ENCODE measurements around the gene COQ2.

The COQ2 gene

GRCh38 chr4:83266689-83267088, 17.9 kb downstream of the COQ2 start:
- Mint-ChIP-seq H3K27ac (no peak overlapping the region), H3K4me1 (no peaks in the 10 kb centered on the region), H3K9me3 (no peaks in the 10 kb centered on the region), H3K36me3 (peaks cover 4% of the 10 kb centered on the region), H3K27me3 (no peaks in the 10 kb centered on the region), H3K4me3 (no peak overlapping the region)

GRCh38 chr4:83263106-83263505, 21.5 kb downstream of the COQ2 start:
- Mint-ChIP-seq H3K36me3 (peaks cover 5% of the 10 kb centered on the region), H3K27ac (no peak overlapping the region), H3K27me3 (no peaks in the 10 kb centered on the region), H3K4me3 (no peak overlapping the region), H3K4me1 (peaks cover 13% of the 10 kb centered on the region), H3K9me3 (no peaks in the 10 kb centered on the region)

DNA sequence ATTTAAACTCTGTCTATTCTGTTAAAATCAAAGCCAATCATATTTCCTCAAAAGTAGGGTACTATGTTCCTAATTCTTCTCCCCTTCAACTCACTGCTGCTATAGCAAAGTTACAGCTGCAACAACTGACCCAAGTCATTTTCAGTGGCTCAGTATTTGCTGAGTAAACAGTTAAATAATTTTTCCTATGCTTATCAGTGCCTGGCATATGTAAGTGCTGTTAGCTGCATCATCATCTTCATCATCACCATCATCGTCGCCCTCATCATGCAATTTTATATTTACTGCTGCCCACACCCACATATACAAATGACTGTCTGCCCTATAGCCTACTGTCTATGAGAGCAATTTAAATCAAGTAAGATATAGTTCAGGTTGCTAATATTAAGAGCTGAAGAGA, 21.9 kb downstream of the COQ2 start:
- Mint-ChIP-seq H3K36me3 (peaks cover 6% of the 10 kb centered on the region), H3K4me1 (peaks cover 13% of the 10 kb centered on the region), H3K9me3 (no peaks in the 10 kb centered on the region), H3K4me3 (no peak overlapping the region), H3K27me3 (no peaks in the 10 kb centered on the region), H3K27ac (peak overlapping the region; percentile 14)

DNA sequence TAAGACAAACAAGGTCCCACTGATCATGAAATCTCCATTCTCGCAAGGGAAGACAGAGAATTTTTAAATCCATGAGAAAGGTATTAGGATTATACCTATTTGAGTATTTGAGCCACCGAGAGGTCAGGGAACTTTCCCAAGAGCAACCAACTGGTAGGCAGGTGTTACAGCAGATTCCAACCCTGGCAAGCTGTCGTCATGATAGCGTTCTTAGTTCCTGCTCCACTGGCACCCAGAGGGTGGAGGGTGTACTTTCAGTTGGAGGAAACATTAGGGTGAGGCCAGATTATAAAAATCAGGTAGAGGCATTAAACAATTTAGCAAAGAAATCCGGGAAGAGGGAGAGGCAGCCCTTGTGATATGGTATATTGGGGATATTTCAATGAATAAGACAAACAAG, 23.3 kb downstream of the COQ2 start:
- H3K9me3 Mint-ChIP-seq, result no peaks in the 10 kb centered on the region
- H3K4me1 Mint-ChIP-seq, result peaks cover 13% of the 10 kb centered on the region
- H3K4me3 Mint-ChIP-seq, result no peak overlapping the region
- peaks cover 8% of the 10 kb centered on the region for H3K36me3 Mint-ChIP-seq
- no peak overlapping the region for H3K27ac Mint-ChIP-seq
- H3K27me3 Mint-ChIP-seq, result no peaks in the 10 kb centered on the region

GRCh38 chr4:83259586-83259985, 25.0 kb downstream of the COQ2 start:
- H3K27ac Mint-ChIP-seq, result no peak overlapping the region
- H3K9me3 Mint-ChIP-seq, result no peaks in the 10 kb centered on the region
- no peaks in the 10 kb centered on the region for H3K27me3 Mint-ChIP-seq
- peaks cover 8% of the 10 kb centered on the region for H3K36me3 Mint-ChIP-seq
- peaks cover 13% of the 10 kb centered on the region for H3K4me1 Mint-ChIP-seq
- H3K4me3 Mint-ChIP-seq, result no peak overlapping the region

GRCh38 chr4:83258461-83258860, 26.1 kb downstream of the COQ2 start:
- Mint-ChIP-seq H3K4me1 (peaks cover 14% of the 10 kb centered on the region), H3K27ac (no peak overlapping the region), H3K36me3 (peaks cover 8% of the 10 kb centered on the region), H3K9me3 (no peaks in the 10 kb centered on the region), H3K27me3 (no peaks in the 10 kb centered on the region), H3K4me3 (no peak overlapping the region)

DNA sequence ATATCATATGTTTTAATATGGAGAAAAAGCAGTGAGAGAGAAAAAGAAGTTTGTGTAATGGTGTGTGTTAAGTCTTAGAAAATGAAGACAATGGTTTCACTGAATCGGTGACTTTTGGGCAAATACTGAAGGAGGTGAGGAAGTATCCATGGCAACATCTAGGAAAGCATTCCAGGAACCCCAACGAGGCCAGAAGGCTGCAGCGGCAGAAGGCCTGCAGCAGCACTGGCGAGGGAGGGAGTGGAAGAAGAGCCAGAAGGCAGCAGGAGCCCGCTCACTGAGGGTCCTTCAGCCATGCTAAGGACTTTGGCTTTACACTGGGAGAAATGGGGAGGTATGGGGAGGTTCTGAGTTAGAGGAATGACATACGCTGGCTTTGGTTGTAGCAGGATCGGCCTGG, 26.8 kb downstream of the COQ2 start:
- Mint-ChIP-seq H3K9me3 (no peaks in the 10 kb centered on the region), H3K27me3 (no peaks in the 10 kb centered on the region), H3K4me1 (peaks cover 21% of the 10 kb centered on the region), H3K27ac (no peak overlapping the region), H3K36me3 (peaks cover 6% of the 10 kb centered on the region), H3K4me3 (no peak overlapping the region)

DNA sequence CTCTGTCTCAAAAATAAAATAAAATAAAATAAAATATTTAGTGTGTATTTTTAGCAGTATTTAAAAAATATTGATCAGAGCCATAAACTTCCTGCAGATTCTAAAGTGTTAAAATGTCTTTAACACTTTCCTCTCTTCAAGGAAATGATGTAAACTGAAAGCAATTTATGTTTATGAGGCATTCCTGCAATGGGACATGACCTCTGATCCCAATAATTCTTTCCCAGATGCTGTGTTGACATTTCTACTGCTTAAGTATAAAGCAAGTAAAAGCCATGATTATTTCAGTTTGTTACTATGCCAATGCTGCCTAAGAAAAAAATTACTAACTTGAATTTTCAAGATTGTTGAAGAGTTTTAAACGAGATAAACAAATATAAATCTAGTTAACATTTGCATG, 29.0 kb downstream of the COQ2 start:
- Mint-ChIP-seq H3K27ac (no peak overlapping the region), H3K36me3 (peaks cover 5% of the 10 kb centered on the region), H3K4me1 (peaks cover 43% of the 10 kb centered on the region), H3K9me3 (no peaks in the 10 kb centered on the region), H3K4me3 (no peak overlapping the region), H3K27me3 (no peaks in the 10 kb centered on the region)

DNA sequence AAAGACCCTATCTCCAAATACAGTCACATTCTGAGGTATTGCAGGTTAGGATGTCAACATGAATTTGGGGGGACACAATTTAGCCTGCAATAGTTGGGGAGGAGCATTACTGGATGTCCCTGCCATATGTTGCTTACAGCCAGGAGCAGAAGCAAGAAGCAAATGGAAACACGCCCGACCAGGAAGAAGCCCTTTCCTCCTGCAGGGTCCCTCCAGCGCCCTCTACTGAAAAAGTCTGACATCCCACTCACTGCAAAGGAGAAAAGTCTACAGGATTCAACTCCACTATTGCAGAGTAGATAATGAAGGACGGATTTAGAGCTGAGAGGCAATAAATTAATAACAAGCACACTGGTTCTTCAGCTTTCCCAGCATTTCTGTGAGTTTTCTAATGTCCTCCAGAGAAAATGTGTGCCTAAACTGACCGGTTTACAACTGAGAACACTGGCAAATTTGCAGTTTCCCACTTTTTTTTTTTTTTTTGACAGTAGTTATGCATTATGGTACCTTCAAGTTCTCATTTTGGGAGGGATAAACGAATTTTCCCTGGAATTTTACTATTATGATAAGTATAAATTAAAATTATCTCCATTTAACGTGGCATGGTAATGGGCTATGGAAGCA, 31.7 kb downstream of the COQ2 start:
- H3K27me3 Mint-ChIP-seq, result no peaks in the 10 kb centered on the region
- no peaks in the 10 kb centered on the region for H3K9me3 Mint-ChIP-seq
- H3K4me1 Mint-ChIP-seq, result peaks cover 30% of the 10 kb centered on the region
- no peak overlapping the region for H3K4me3 Mint-ChIP-seq
- peaks cover 3% of the 10 kb centered on the region for H3K36me3 Mint-ChIP-seq
- H3K27ac Mint-ChIP-seq, result peak overlapping the region; percentile 46

GRCh38 chr4:83251447-83251830, 33.2 kb downstream of the COQ2 start:
- no peak overlapping the region for H3K27ac Mint-ChIP-seq
- H3K27me3 Mint-ChIP-seq, result no peaks in the 10 kb centered on the region
- peaks cover 30% of the 10 kb centered on the region for H3K4me1 Mint-ChIP-seq
- H3K36me3 Mint-ChIP-seq, result no peaks in the 10 kb centered on the region
- H3K4me3 Mint-ChIP-seq, result no peak overlapping the region
- H3K9me3 Mint-ChIP-seq, result no peaks in the 10 kb centered on the region

DNA sequence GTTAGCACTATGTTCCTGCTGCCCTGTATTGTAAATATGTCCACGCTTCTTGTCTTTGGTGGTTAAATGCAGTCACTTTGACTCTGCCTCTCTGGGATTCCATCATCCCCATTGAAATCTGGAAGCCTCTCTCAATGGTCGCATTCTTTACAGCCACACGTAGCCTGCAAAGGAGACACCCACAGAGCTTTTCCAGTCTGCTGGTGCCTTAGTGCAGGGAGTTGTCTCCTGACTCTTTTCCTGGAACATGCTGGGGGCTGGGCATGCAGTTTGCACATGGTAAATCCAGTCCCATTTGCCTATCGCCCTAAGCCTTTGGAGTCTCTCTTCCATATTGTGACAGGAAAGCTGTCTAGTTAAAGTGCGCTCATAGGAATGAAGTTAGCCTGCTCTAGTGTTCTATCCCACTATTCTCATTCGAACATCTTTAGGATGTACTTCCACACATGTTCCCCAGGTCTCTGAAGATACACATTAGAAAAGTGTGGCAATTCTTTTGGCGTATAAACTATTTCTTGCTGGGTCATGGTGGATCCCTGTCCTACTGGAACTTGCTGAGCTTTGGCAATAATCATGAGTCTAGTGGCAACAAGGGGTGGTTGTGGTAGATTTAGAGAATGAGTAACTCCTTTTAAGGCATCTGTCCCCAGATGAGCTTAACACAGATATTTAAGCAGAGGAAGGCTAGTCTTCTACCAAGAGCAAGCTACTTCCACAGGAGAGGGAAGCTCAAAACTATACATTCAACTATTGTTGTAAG, 33.7 kb downstream of the COQ2 start:
- Mint-ChIP-seq H3K9me3 (no peaks in the 10 kb centered on the region), H3K27ac (no peak overlapping the region), H3K36me3 (no peaks in the 10 kb centered on the region), H3K27me3 (no peaks in the 10 kb centered on the region), H3K4me1 (peaks cover 30% of the 10 kb centered on the region), H3K4me3 (no peak overlapping the region)

DNA sequence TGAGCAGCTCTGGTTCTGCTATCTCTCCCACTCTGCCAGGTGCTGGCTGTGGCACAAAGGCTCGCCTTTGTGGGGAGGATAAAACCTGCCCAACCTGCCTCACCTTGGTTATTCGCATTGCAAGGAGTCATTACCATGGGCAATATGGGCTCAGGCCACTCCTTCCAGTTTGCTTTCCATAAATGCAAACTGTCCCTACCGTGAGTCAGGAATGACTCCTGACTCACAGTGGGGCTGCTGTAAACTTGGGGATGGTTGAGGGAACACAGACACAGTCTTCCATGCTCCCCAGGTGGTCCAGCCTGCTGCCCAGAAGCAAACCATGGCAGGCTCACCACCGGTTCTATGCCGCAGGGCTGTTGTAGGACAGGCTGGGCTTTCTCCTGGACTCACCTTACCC, 36.1 kb downstream of the COQ2 start:
- Mint-ChIP-seq H3K9me3 (peaks cover 3% of the 10 kb centered on the region), H3K4me1 (peaks cover 35% of the 10 kb centered on the region), H3K4me3 (no peak overlapping the region), H3K27ac (no peak overlapping the region), H3K27me3 (no peaks in the 10 kb centered on the region), H3K36me3 (peaks cover 2% of the 10 kb centered on the region)

DNA sequence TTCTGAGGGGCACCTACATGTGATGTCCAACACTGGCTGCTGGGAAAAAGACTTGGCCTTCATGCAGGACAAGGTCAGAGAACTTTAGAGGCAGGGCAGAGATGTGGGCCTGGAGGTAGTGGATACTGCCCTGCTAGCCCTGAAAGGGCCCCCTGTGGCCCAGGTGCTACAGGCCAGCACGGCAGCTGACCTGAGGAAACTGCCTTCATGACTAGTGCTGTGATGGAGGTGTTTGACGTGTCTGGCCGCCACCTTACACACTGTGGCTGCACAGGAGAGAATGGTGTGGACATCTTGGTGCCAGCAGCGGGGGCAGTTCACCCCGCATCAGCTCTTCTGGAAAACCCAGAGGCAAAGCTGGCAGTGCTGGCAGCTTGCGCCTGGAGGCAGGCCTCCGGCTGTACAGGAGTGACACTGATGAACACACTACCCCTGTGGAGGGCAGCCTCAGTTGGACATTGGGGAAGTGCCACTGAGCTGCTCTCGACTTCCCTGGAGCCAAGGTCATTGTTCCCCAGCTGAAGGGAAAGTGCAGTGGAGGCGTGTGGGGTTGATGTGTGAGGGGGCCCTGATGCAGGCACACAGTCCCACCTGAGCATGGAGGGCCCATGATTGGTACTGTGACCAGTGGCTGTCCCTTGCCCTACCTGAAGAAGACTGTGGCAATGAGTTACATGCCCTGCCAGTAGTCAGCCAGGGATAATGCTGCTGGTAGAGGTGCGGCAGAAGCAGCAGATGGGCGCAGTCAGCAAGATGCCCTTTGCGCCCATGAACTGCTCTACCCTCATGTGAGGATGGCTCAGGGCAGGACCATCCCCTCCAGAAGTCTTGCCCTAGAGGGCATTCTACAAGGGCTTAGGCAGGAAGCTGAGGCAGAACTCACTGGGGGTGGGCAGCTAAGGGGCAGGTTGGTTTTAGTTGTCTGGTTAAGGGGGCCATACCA, 36.9 kb downstream of the COQ2 start:
- Mint-ChIP-seq H3K36me3 (peaks cover 4% of the 10 kb centered on the region), H3K27ac (no peak overlapping the region), H3K9me3 (peaks cover 6% of the 10 kb centered on the region), H3K27me3 (no peaks in the 10 kb centered on the region), H3K4me1 (peaks cover 35% of the 10 kb centered on the region), H3K4me3 (no peak overlapping the region)

GRCh38 chr4:83241132-83241531, 43.5 kb downstream of the COQ2 start:
- Mint-ChIP-seq H3K4me1 (peaks cover 53% of the 10 kb centered on the region), H3K36me3 (peaks cover 4% of the 10 kb centered on the region), H3K9me3 (peaks cover 6% of the 10 kb centered on the region), H3K27me3 (no peaks in the 10 kb centered on the region), H3K4me3 (no peak overlapping the region), H3K27ac (no peak overlapping the region)

DNA sequence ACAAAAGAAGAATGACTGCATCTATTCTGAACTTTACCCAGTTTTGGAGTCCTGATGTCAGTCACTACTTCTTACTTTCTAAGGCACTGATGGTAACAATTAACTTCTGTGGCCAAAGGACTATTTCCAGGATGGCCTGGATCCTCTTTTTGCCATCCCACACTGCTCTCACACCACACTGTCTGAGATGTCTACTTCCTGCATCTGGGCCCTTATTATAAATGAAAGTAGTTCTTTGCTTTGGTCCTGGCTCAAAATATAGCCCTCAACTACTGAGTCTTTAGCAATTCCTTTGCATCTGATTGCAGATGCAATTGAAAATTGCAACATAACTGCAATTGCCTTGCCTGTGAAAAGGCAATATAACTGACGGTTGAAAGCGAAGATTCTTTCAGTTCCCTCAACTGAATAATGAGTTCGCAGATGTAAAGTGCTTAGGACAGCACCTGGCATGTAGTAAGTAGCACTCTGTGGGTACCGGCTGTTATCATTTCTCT, 44.2 kb downstream of the COQ2 start:
- Mint-ChIP-seq H3K36me3 (peaks cover 4% of the 10 kb centered on the region), H3K27me3 (no peaks in the 10 kb centered on the region), H3K4me1 (peaks cover 60% of the 10 kb centered on the region), H3K27ac (no peak overlapping the region), H3K4me3 (peak overlapping the region; percentile 1), H3K9me3 (peaks cover 6% of the 10 kb centered on the region)
